ENCODE measurements around the gene ITIH4. TPM values are rescaled to one million over a fixed set of nuclear protein-coding genes. Genes with fewer than 3 reads are reported as not detected.

Gene ITIH4
- total RNA-seq, 1 donor from 2014 or later = 3.6 TPM

DNA sequence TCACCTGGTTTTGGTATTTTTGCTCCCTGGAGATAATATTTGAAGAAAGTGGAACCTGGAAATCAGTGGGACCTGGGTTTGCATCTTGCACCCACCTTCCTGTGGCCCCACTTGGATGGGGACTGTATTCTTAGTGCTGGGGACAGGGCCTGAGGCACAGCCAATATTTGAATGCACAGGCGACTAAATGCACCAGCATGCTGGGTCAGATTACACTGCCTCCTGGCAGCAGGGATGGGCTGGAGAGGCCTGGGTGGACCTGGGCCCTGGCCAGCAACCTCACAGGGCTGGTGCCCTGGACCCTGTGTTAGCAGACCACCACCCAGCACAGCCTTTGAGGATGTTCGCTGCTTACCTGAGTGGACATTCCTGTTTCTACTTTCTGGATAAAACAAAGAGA is 10.5 kb downstream of the ITIH4 start:
- DNase-seq (ENCODE audit: low spot score) = no peak
- Mint-ChIP-seq H3K27ac (no peak overlapping the region), H3K4me1 (ENCODE audit: low read depth) (no peaks in the 10 kb centered on the region), H3K27me3 (ENCODE audit: low read depth) (no peaks in the 10 kb centered on the region), H3K9me3 (no peaks in the 10 kb centered on the region), H3K36me3 (ENCODE audit: low read depth) (no peaks in the 10 kb centered on the region), H3K4me3 (ENCODE audit: low read depth) (no peak overlapping the region)
- intact Hi-C loops (cut with micrococcal nuclease) = no loop called here

DNA sequence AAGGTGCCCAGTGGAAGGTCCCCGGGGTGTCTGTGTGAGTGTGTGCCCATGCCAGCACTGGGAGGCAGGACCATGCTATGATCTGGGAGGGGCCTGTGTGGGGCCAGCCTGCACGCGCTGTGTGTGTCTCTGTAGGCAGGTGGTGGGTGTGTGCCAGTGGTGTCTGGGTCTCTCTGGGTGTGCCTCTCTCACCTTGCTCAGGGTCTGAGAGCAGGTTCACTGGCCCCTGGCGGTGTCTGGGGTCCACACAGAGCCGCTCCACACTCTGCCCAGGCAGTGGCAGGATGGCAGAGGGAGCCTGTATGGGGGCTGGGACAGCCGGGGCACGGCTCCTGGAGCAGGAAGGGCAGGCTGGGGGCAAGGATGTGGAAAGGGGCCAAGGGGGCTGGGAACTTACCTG is 12.6 kb downstream of the ITIH4 start:
- no peak for DNase-seq (ENCODE audit: low spot score)
- Mint-ChIP-seq H3K9me3 (no peaks in the 10 kb centered on the region), H3K27me3 (ENCODE audit: low read depth) (no peaks in the 10 kb centered on the region), H3K4me1 (ENCODE audit: low read depth) (no peaks in the 10 kb centered on the region), H3K27ac (no peak overlapping the region), H3K36me3 (ENCODE audit: low read depth) (no peaks in the 10 kb centered on the region), H3K4me3 (ENCODE audit: low read depth) (no peak overlapping the region)
- intact Hi-C loops (cut with micrococcal nuclease) = no loop called here

DNA sequence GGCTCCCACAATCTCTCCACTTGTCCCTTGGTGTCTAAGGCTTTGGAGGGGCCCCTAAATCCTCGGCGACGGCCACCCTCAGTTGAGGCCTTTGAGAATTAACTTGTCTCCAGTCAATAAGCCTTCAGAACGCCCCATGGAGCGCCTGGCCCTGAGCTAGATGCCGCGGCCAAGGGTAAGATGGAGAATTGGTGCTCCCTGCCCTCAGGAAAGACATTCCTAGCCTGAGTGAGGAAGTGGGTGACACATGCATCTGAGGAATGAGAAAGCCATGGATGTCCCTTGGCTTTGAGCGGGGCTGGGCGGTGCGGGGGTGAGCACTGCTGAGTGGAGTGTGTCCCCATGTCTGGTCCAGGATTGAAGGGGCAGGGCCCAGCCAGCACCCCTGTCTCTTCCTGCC is 13.3 kb downstream of the ITIH4 start:
- Mint-ChIP-seq H3K4me3 (ENCODE audit: low read depth) (no peak overlapping the region), H3K36me3 (ENCODE audit: low read depth) (no peaks in the 10 kb centered on the region)
- intact Hi-C loops (cut with micrococcal nuclease) = no loop called here

DNA sequence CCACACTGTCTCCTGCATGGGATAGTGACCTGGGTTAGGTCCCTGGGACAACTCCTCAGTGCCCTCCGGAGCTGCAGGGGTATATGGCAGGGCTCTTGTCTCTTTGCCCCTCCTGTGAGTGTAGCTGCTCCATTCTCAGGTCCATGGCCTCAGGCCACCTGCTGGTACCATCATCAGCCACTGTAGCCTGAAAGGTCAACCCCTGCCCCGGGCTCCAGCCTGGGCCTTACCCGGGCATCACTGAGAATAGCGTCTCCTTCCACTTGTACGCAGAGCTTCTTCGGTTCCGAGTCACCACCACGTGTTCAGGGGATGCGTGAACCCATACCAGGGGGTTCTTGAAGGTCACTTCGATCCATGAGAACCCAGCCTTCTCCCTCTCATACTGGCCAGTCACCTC is 13.8 kb downstream of the ITIH4 start:
- H3K4me1 Mint-ChIP-seq (ENCODE audit: low read depth) = no peaks in the 10 kb centered on the region
- H3K36me3 Mint-ChIP-seq (ENCODE audit: low read depth) = no peaks in the 10 kb centered on the region
- intact Hi-C loops (cut with micrococcal nuclease) = no loop called here
- H3K27ac Mint-ChIP-seq = no peak overlapping the region
- H3K9me3 Mint-ChIP-seq = no peaks in the 10 kb centered on the region
- no peaks in the 10 kb centered on the region for H3K27me3 Mint-ChIP-seq (ENCODE audit: low read depth)
- no peak overlapping the region for H3K4me3 Mint-ChIP-seq (ENCODE audit: low read depth)
- no peak for DNase-seq (ENCODE audit: low spot score)

More for the DNA sequence above, 13.3 kb downstream of the ITIH4 start:
- H3K4me1 Mint-ChIP-seq (ENCODE audit: low read depth) = no peaks in the 10 kb centered on the region
- H3K9me3 Mint-ChIP-seq = no peaks in the 10 kb centered on the region
- H3K27me3 Mint-ChIP-seq (ENCODE audit: low read depth) = no peaks in the 10 kb centered on the region
- no peak for DNase-seq (ENCODE audit: low spot score)
- no peak overlapping the region for H3K27ac Mint-ChIP-seq

DNA sequence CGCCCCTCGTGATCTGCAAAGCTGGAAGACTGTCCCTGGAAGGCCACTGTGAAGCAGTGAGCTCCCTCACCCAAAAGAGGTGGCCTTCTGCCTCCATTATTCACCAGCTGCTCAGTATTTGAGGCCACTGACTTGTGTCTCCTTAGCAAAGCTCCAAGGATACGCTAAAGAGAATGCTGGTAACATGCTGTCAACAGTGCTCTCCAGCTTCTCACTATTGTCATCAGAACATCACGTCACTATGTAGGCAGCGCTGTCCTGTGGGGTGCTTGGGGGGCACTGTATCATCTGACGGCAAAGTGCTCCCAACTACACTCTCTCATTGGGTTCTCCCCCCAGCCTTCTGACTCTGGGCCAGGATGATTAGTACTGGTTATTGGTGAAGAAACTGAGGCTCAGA is 14.3 kb downstream of the ITIH4 start:
- no peak overlapping the region for H3K4me3 Mint-ChIP-seq (ENCODE audit: low read depth)
- no peaks in the 10 kb centered on the region for H3K36me3 Mint-ChIP-seq (ENCODE audit: low read depth)
- no peaks in the 10 kb centered on the region for H3K4me1 Mint-ChIP-seq (ENCODE audit: low read depth)
- H3K27ac Mint-ChIP-seq = no peak overlapping the region
- no peaks in the 10 kb centered on the region for H3K9me3 Mint-ChIP-seq
- no peaks in the 10 kb centered on the region for H3K27me3 Mint-ChIP-seq (ENCODE audit: low read depth)
- DNase-seq (ENCODE audit: low spot score) = no peak
- intact Hi-C loops (cut with micrococcal nuclease) = no loop called here

DNA sequence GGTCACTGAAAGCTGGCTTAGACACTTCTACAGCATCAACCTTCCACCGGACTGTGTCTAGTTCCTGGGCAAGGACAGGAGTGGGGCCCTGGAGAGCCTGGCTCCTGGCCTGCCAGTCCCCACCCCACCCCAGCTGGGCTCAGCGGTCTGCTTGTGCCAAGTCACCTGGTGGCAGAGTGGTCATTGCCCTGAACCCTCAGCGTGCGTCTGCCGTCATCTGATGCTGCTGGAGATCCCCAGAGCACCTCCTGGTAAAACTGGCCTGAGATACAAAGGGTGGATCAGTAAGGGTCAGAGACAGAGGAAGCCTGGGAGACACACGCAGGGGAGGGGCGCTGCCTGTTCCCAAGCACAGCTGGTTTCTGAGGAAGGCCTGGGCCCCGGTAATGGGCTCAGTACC is 16.7 kb downstream of the ITIH4 start:
- DNase-seq (ENCODE audit: low spot score) = no peak
- H3K9me3 Mint-ChIP-seq = no peaks in the 10 kb centered on the region

DNA sequence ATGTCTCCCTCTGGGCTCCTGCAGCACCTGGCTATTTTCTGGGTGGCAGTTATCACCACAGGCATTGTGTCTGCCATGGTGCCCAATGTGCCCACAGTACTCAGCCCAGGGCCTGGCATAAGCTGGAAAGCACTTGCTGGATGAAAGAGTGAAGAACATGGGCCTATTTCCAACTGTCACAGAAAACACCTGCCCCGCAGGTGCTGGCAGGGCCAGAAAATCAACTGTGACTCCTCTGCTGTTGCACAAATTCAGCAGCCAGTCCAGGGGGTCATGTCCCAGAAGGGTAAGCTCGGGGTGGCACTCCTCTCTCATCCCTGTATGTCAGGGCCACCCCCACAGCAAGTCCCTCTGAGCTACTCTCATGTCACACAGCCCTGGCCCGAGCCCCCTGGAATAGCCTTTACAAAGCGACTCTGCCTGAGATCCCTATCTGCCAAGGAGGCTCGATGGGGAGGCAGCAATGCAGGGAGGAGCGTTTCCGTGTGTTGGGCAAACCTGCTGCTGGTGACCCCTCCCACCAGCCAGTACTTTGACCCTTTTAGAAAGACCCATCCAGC is 18.9 kb downstream of the ITIH4 start:
- Mint-ChIP-seq H3K36me3 (ENCODE audit: low read depth) (no peaks in the 10 kb centered on the region), H3K27me3 (ENCODE audit: low read depth) (no peaks in the 10 kb centered on the region), H3K4me3 (ENCODE audit: low read depth) (no peak overlapping the region), H3K4me1 (ENCODE audit: low read depth) (peaks cover 1% of the 10 kb centered on the region), H3K27ac (no peak overlapping the region), H3K9me3 (no peaks in the 10 kb centered on the region)
- intact Hi-C loops (cut with micrococcal nuclease) = no loop called here
- DNase-seq (ENCODE audit: low spot score) = no peak

More for the DNA sequence above, 16.7 kb downstream of the ITIH4 start:
- Mint-ChIP-seq H3K27me3 (ENCODE audit: low read depth) (no peaks in the 10 kb centered on the region), H3K4me1 (ENCODE audit: low read depth) (peaks cover 1% of the 10 kb centered on the region), H3K36me3 (ENCODE audit: low read depth) (no peaks in the 10 kb centered on the region), H3K4me3 (ENCODE audit: low read depth) (no peak overlapping the region), H3K27ac (no peak overlapping the region)
- intact Hi-C loops (cut with micrococcal nuclease) = no loop called here

DNA sequence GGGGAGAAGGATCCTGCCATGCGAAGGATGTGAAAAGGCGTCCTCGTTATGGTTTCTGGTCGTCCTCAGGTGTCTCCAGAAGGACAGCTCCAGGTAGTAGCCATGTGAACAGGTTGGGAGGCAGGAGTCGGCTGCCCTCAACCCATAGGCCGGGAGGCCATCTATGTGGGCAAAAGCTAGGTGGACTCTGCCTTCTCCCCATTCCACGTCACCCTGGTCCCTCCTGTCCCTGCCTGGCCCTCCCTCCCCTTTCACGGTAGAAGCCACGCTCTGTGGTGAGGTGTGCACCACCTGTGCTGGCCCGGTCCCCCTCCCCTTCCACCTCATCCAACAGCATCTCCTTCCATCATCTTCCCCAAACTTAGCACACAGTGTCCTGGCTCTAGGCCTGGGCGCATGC is 19.5 kb downstream of the ITIH4 start:
- Mint-ChIP-seq H3K4me3 (ENCODE audit: low read depth) (no peak overlapping the region), H3K27me3 (ENCODE audit: low read depth) (no peaks in the 10 kb centered on the region), H3K36me3 (ENCODE audit: low read depth) (no peaks in the 10 kb centered on the region), H3K9me3 (no peaks in the 10 kb centered on the region), H3K4me1 (ENCODE audit: low read depth) (peaks cover 1% of the 10 kb centered on the region), H3K27ac (no peak overlapping the region)
- intact Hi-C loops (cut with micrococcal nuclease) = no loop called here
- DNase-seq (ENCODE audit: low spot score) = no peak

DNA sequence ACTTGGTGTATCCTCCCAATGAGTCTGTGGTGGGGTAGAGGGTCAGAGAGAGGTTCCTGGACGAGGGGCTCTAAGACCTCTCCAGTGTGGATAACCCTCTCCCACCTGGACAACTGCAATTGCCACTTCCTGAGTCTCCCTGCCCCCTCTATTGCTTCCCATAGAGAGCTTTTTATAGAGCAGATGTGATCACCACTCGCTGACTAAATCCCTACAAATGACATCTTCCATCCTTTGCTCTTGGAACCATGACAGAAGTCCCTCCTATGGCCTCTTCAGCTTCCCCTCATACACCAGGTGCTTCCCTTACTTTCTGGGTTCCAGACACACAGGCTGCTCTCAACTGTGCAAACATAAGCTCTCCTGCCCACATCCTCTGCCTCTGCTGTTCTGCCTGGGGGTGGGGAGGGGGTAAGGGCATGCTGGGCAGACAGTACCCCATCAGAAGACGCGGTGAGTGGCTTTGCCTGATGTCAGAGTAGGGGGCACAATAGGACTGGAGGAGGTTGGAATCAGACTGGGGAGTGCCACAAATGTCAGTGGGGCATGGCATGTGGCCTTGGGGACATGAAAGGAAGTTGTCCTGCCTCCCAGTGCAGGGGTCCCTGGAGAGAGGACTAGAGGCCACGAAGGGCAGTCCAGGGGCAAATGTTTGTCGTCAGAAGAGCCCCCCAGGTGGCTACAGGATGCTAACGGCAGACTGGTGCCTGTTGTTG is 20.7 kb downstream of the ITIH4 start:
- no peak overlapping the region for H3K4me3 Mint-ChIP-seq (ENCODE audit: low read depth)
- H3K4me1 Mint-ChIP-seq (ENCODE audit: low read depth) = peaks cover 1% of the 10 kb centered on the region
- no peaks in the 10 kb centered on the region for H3K27me3 Mint-ChIP-seq (ENCODE audit: low read depth)
- no peaks in the 10 kb centered on the region for H3K9me3 Mint-ChIP-seq
- H3K36me3 Mint-ChIP-seq (ENCODE audit: low read depth) = no peaks in the 10 kb centered on the region
- intact Hi-C loops (cut with micrococcal nuclease) = no loop called here
- no peak for DNase-seq (ENCODE audit: low spot score)
- H3K27ac Mint-ChIP-seq = no peak overlapping the region

DNA sequence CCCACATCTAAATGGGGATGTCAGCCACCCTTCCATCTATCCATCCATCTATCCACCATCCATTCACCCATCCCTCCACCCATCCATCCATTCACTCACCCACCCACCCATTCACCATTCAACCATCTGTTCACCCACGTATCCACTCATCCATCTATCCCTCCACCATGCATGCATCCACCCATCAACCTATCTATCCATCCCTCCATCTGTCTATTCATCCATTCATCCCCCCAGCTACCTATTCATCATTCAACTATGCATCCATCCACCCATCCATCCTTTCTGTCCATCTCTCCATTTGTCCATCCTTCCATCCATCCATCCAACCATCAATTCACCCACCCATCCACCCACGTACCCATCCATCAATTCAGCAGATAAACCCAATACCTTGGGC is 21.3 kb downstream of the ITIH4 start:
- peaks cover 1% of the 10 kb centered on the region for H3K4me1 Mint-ChIP-seq (ENCODE audit: low read depth)
- H3K36me3 Mint-ChIP-seq (ENCODE audit: low read depth) = no peaks in the 10 kb centered on the region
- no peak overlapping the region for H3K4me3 Mint-ChIP-seq (ENCODE audit: low read depth)
- no peak overlapping the region for H3K27ac Mint-ChIP-seq
- no peak for DNase-seq (ENCODE audit: low spot score)
- intact Hi-C loops (cut with micrococcal nuclease) = no loop called here
- no peaks in the 10 kb centered on the region for H3K9me3 Mint-ChIP-seq
- no peaks in the 10 kb centered on the region for H3K27me3 Mint-ChIP-seq (ENCODE audit: low read depth)

DNA sequence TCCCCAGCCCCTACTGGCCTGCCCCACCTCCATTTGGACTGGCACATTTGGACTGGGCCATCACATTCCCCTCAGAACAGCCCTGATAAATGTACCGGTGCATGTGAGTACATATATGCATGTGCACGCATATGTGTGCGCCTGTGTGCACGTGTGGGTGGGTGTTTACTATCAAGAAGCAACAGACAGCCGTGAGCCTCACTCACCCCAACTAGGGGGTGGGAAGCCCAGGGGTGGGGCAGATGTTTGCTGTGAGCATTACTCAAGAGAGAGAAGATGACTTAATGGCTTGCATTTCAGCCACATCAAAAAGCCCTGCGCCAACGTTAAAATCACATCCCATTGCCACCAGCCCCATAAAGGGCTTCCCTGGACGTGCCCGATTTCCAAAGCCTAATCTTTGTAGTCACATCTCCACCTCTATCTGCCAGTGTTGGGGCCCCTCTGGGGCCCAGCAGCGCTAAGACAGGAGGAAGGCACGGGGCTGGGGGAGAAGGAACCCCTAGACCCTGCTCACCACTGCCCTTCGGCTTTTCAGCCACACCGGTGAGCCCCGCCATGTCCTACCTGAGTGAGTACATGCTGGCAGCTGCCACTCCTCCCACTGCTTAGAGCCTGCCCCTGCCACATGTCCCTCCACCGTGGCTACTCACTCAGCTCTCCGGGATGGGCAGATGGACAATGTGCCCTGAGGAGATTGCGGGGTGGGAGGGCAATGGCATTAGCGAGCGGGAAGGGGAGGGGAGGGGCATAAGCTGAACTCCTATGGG is 25.0 kb downstream of the ITIH4 start:
- H3K27ac Mint-ChIP-seq = no peak overlapping the region
- intact Hi-C loops (cut with micrococcal nuclease) = no loop called here
- no peak overlapping the region for H3K4me3 Mint-ChIP-seq (ENCODE audit: low read depth)
- H3K4me1 Mint-ChIP-seq (ENCODE audit: low read depth) = peaks cover 1% of the 10 kb centered on the region
- no peak for DNase-seq (ENCODE audit: low spot score)
- no peaks in the 10 kb centered on the region for H3K27me3 Mint-ChIP-seq (ENCODE audit: low read depth)
- H3K36me3 Mint-ChIP-seq (ENCODE audit: low read depth) = no peaks in the 10 kb centered on the region
- no peaks in the 10 kb centered on the region for H3K9me3 Mint-ChIP-seq

DNA sequence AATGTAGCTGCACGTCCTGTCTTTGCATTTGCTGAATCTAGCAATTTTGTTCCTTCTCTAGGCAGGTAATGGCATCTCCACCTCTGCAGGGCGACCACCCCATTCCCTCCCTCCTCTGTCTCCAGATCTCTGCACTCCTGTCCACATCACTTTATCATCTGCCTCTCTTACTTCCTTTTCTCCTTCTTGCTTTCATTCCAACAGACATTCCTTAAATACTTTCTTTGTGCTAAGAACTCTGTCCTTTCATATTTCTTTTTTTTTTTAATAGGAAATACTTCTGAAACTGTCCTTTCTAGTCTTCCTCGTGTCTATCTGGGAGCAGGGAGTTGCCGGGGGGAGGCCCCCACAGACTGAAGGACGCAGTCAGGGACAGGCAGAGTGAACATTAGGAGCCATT is 28.6 kb downstream of the ITIH4 start:
- no peaks in the 10 kb centered on the region for H3K4me1 Mint-ChIP-seq (ENCODE audit: low read depth)
- intact Hi-C loops (cut with micrococcal nuclease) = no loop called here
- no peak for DNase-seq (ENCODE audit: low spot score)
- no peak overlapping the region for H3K4me3 Mint-ChIP-seq (ENCODE audit: low read depth)
- H3K27me3 Mint-ChIP-seq (ENCODE audit: low read depth) = no peaks in the 10 kb centered on the region
- no peaks in the 10 kb centered on the region for H3K9me3 Mint-ChIP-seq
- H3K36me3 Mint-ChIP-seq (ENCODE audit: low read depth) = no peaks in the 10 kb centered on the region
- no peak overlapping the region for H3K27ac Mint-ChIP-seq

DNA sequence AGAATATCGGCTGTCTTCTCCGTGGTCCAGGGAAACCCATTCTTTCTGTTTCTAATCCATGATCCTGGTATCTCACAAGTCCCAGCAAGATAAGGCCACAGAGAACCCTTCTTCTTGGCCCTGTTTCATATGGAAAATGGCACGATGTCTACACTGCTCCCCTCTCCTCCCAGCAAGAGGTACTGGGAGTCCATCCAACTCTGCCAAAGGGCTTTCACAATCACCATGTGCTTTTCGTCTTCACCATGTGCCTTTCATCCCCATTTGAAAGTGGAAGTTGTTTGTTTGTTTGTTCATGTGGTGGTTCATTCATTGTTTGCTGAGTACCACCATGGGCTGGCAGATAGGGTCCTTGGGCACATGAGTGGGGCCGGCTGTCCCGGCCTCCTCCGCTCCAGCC is 30.4 kb downstream of the ITIH4 start:
- intact Hi-C loops (cut with micrococcal nuclease) = no loop called here
- no peak overlapping the region for H3K27ac Mint-ChIP-seq
- no peak for DNase-seq (ENCODE audit: low spot score)
- no peaks in the 10 kb centered on the region for H3K36me3 Mint-ChIP-seq (ENCODE audit: low read depth)
- H3K4me3 Mint-ChIP-seq (ENCODE audit: low read depth) = no peak overlapping the region
- H3K4me1 Mint-ChIP-seq (ENCODE audit: low read depth) = no peaks in the 10 kb centered on the region
- H3K27me3 Mint-ChIP-seq (ENCODE audit: low read depth) = no peaks in the 10 kb centered on the region
- H3K9me3 Mint-ChIP-seq = no peaks in the 10 kb centered on the region

Measured in activated T-helper 2 cell treated with anti-CD3 and anti-CD28 coated beads, Interferon-gamma antibody, Interleukin-2, Interleukin-4, amounts not matched to agents 10 μg/mL and 5 μg/mL and 100 μg/mL, durations not matched to agents 14 hours and 24 hours and 36 hours (primary cell).